Measurements from ENCODE around the gene EPGN. TPM values are rescaled to one million over a fixed set of nuclear protein-coding genes. Genes with fewer than 3 reads are reported as not detected.

EPGN gene
- total and polyA plus RNA-seq, 2 of the 8 experiments (the other 6 are each of a cell fraction or from before 2014, with no cell fraction given), result not detected

DNA sequence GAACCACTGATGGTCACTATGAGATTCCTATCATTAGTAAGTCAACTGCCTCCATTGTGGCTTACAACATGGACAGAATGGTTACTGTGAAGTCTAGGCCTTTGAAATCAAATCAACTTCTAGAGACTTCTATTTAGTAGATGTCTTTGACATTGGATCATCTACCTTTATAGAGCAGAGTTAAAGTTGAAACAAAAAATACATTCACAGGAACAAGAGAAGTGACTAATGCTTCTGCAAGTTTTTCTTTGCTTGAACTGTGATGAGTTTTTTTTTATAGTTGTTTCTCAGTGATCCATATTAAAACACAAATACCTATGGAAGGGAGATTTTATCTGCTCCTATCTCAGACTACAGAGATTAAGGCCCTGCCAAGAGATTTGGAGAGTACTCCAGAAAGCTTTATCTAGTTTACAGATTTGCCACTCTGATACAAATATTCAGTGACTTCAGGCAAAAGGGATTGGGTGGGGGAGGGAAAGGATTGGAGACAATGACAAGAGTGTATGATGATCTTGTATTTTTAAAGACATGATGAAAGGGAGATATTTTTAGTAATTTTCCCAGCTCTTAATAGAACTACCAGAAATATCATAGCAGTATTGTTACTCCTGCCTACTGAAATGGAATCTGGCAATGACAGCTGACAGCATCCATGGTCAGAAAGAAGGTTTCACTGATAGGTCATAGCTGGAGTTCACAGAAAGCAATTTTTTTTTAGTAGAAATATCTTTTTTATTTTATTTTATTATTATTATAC lies 16.0 kb upstream of the EPGN start:
- Histone ChIP-seq H3K9me3 (ENCODE audit: insufficient read depth in 2 of 2, low read depth in 1 of 2, low read length in 1 of 2) (no peaks in the 10 kb centered on the region), H2BK20ac (ENCODE audit: low read length) (no peak overlapping the region), H3K56ac (replicated peaks; ENCODE audit: insufficient read length, low read depth, low read length) (no peak overlapping the region), H2BK120ac (replicated peaks; ENCODE audit: low read depth, low read length) (no peak overlapping the region), H3K14ac (ENCODE audit: insufficient read length) (no peak overlapping the region), H3K23ac (ENCODE audit: insufficient read length) (no peak overlapping the region), H3K23me2 (ENCODE audit: low read depth, low read length) (no peaks in the 10 kb centered on the region), H4K20me1 (replicated peaks in 1 of 2; ENCODE audit: control insufficient read depth in 1 of 2, insufficient read depth in 2 of 2, low read length in 2 of 2) (no peaks in the 10 kb centered on the region), H2AK5ac (ENCODE audit: low read depth, low read length) (no peak overlapping the region), H3K27ac (ENCODE audit: low read depth, low read length) (no peak overlapping the region), H3K4me3 (ENCODE audit: extremely low read depth in 1 of 4, insufficient read depth in 2 of 4, low read depth in 3 of 4, low read length in 4 of 4) (no peak overlapping the region), H2BK5ac (ENCODE audit: low read depth, low read length) (no peak overlapping the region), H3K27me3 (replicated peaks in 1 of 4; ENCODE audit: control insufficient read depth in 3 of 4, extremely low read depth in 1 of 4, insufficient read depth in 3 of 4, low read length in 3 of 4) (no peaks in the 10 kb centered on the region), H3K79me1 (ENCODE audit: low read depth, low read length) (no peaks in the 10 kb centered on the region), H3K4ac (replicated peaks; ENCODE audit: insufficient read length, low read depth, low read length) (no peak overlapping the region), H2BK15ac (ENCODE audit: low read length) (no peak overlapping the region), H3K79me2 (ENCODE audit: control insufficient read depth in 1 of 2, insufficient read depth in 2 of 2, low read length in 2 of 2) (no peaks in the 10 kb centered on the region), H4K5ac (ENCODE audit: insufficient read length, low read depth, low read length) (no peak overlapping the region), H4K8ac (ENCODE audit: extremely low read depth, insufficient read depth, low read length) (no peak overlapping the region), H3K4me1 (replicated peaks in 1 of 4; ENCODE audit: control insufficient read depth in 3 of 4, insufficient read depth in 4 of 4, low read length in 3 of 4) (no peaks in the 10 kb centered on the region), H3K4me2 (ENCODE audit: insufficient read depth in 1 of 2, low read depth in 2 of 2, low read length in 2 of 2) (no peak overlapping the region), H4K91ac (replicated peaks; ENCODE audit: insufficient read length, low read length) (no peak overlapping the region), H3K9ac (replicated peaks in 1 of 4; ENCODE audit: extremely low read depth in 1 of 4, low read depth in 3 of 4, low read length in 3 of 4) (no peak overlapping the region), H2BK12ac (ENCODE audit: low read depth, low read length) (no peak overlapping the region), H3K18ac (ENCODE audit: extremely low read depth, low read length) (no peak overlapping the region), H2AFZ (ENCODE audit: low read length) (no peak overlapping the region), H3K36me3 (ENCODE audit: control insufficient read depth in 2 of 4, insufficient read depth in 4 of 4, low read length in 3 of 4) (no peaks in the 10 kb centered on the region)
- POLR2A ChIA-PET (ENCODE audit: partially characterized antibody), result no interaction called here
- CTCF ChIA-PET (ENCODE audit: partially characterized antibody), result interaction anchor here (1.0 to 2.1 kb wide), 2 partner anchors 60 to 64 kb away, joined by 4 to 5 read pairs; no protein-coding TSS in a partner anchor
- TF ChIP-seq TEAD4 (IDR thresholded peaks at IDR 0.05; ENCODE audit: low read depth, low read length) (no peak), SP4 (IDR thresholded peaks at IDR 0.05; ENCODE audit: low read length) (no peak), ASH2L (IDR thresholded peaks at IDR 0.05; ENCODE audit: low read length) (no peak), SP1 (IDR thresholded peaks at IDR 0.05; ENCODE audit: low read depth, low read length) (no peak), RNF2 (IDR thresholded peaks at IDR 0.05; ENCODE audit: borderline replicate concordance, low read depth, low read length, missing control alignments, poor library complexity, severe bottlenecking) (no peak), TBP (IDR thresholded peaks at IDR 0.05; ENCODE audit: low read depth, low read length) (no peak), POU5F1 (IDR thresholded peaks at IDR 0.05; ENCODE audit: low read depth, low read length) (no peak)
- DNase-seq (ENCODE audit: low read depth in 1 of 2, low spot score in 2 of 2), result no peak
- no peak for FAIRE-seq

All from H1 (cell line).